PFSK-1 (cell line): Measurements from ENCODE around the gene TCP11L1.

ENCODE experiments used
- FOXP2 ChIP-seq: optimal IDR thresholded peaks from 2 replicates; pipeline ENCODE3; 2011; ENCODE audit warnings: borderline replicate concordance, control low read depth, inconsistent platforms; ENCODE audit not compliant: insufficient read depth; ENCODE audit errors: extremely low read length, extremely low read depth
- POLR2AphosphoS5 ChIP-seq: IDR thresholded peaks from 2 replicates; pipeline ENCODE4 v1.6.1; 2012; ENCODE audit warnings: low read depth, mild to moderate bottlenecking, control low read depth, low read length, moderate library complexity
- SIN3A ChIP-seq: IDR thresholded peaks from 2 replicates; pipeline ENCODE4 v1.6.1; 2012; ENCODE audit warnings: mild to moderate bottlenecking, low read length, moderate library complexity, borderline replicate concordance; ENCODE audit not compliant: insufficient read depth
- TAF1 ChIP-seq: IDR thresholded peaks from 2 replicates; pipeline ENCODE4 v1.6.1; 2012; ENCODE audit warnings: low read length, control low read depth, borderline replicate concordance; ENCODE audit not compliant: insufficient read depth
- TF ChIP-seq, protein P1 (sequence below), 2 experiments: IDR thresholded peaks; 2 replicates each; pipeline versions ENCODE4 v1.6.1 to v1.8.0; 2011 to 2012; ENCODE audit warnings: low read depth in 2 of 2, low read length in 2 of 2, control low read depth in 1 of 2, inconsistent platforms in 1 of 2, mild to moderate bottlenecking in 1 of 2, moderate library complexity in 1 of 2; ENCODE audit not compliant: insufficient read depth in 1 of 2

Gene TCP11L1

DNA sequence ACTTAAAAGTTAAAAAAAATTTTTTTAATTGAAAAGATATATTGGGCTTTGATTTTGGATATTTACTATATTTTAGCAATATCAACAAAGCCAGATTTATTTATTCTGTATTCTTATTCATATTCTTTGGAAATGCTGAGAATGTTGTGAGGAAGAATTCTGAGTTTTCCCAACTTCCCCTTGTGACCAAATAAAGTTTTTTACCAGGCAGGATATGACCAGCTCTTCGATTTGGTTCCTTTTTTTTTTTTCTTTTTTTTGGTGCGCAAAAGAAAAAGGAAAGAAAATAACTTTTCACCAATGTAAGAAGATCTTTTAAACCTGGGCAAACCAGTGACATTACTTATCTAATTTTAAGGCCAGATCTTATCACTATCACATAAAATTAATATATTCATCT lies 12.9 kb downstream of the TCP11L1 start:
- TF ChIP-seq POLR2AphosphoS5 (no peak), FOXP2 (no peak), SIN3A (no peak), TAF1 (no peak)
- TF ChIP-seq, protein P1, sequence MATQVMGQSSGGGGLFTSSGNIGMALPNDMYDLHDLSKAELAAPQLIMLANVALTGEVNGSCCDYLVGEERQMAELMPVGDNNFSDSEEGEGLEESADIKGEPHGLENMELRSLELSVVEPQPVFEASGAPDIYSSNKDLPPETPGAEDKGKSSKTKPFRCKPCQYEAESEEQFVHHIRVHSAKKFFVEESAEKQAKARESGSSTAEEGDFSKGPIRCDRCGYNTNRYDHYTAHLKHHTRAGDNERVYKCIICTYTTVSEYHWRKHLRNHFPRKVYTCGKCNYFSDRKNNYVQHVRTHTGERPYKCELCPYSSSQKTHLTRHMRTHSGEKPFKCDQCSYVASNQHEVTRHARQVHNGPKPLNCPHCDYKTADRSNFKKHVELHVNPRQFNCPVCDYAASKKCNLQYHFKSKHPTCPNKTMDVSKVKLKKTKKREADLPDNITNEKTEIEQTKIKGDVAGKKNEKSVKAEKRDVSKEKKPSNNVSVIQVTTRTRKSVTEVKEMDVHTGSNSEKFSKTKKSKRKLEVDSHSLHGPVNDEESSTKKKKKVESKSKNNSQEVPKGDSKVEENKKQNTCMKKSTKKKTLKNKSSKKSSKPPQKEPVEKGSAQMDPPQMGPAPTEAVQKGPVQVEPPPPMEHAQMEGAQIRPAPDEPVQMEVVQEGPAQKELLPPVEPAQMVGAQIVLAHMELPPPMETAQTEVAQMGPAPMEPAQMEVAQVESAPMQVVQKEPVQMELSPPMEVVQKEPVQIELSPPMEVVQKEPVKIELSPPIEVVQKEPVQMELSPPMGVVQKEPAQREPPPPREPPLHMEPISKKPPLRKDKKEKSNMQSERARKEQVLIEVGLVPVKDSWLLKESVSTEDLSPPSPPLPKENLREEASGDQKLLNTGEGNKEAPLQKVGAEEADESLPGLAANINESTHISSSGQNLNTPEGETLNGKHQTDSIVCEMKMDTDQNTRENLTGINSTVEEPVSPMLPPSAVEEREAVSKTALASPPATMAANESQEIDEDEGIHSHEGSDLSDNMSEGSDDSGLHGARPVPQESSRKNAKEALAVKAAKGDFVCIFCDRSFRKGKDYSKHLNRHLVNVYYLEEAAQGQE (IDR thresholded peaks at IDR 0.05; ENCODE audit: insufficient read depth in 1 of 2, low read depth in 2 of 2, low read length in 2 of 2) = no peak

DNA sequence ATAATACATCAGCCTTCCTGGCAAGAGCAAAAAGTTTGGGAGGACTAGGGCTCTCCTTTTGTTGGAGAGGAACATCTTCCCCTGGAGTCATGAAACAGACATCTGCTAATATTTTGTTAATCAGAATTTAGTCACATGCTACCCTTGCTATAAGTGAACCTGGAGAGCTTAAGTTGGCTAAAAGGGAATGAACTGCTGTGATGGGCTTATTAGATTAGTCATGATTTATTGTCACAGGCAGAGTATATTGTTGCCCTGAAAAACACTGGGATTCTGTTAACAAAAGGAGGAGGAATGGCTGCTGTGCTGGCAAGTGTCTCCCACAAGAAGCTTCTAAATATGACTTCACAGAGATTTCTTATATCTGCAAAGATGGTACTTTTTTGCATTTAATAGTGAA lies 16.0 kb downstream of the TCP11L1 start:
- TF ChIP-seq, protein P1 (IDR thresholded peaks at IDR 0.05; ENCODE audit: insufficient read depth in 1 of 2, low read depth in 2 of 2, low read length in 2 of 2) = no peak
- TF ChIP-seq POLR2AphosphoS5 = no peak
- TF ChIP-seq FOXP2 = no peak

DNA sequence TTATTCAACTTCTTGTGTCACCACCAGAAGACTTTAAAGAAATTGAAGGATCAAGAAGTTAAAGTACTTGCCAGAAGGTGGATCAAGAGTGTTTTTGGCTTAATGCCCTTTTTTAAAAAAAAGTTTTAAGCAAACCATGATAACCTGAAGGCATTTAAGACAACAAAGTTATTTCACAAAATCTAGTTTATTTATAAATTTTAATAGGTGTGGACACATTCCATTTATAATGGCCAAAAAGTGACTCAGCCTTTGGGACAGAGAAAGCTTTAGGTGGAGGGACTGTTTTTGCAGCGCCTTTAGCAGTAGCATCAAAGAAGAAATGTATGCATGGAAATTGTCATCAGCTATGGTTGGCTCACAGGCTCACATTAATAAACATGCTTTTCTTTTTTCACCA lies 17.9 kb downstream of the TCP11L1 start:
- TF ChIP-seq TAF1 (no peak), SIN3A (no peak), POLR2AphosphoS5 (no peak), FOXP2 (no peak)
- TF ChIP-seq, protein P1 (IDR thresholded peaks at IDR 0.05; ENCODE audit: insufficient read depth in 1 of 2, low read depth in 2 of 2, low read length in 2 of 2) = no peak

DNA sequence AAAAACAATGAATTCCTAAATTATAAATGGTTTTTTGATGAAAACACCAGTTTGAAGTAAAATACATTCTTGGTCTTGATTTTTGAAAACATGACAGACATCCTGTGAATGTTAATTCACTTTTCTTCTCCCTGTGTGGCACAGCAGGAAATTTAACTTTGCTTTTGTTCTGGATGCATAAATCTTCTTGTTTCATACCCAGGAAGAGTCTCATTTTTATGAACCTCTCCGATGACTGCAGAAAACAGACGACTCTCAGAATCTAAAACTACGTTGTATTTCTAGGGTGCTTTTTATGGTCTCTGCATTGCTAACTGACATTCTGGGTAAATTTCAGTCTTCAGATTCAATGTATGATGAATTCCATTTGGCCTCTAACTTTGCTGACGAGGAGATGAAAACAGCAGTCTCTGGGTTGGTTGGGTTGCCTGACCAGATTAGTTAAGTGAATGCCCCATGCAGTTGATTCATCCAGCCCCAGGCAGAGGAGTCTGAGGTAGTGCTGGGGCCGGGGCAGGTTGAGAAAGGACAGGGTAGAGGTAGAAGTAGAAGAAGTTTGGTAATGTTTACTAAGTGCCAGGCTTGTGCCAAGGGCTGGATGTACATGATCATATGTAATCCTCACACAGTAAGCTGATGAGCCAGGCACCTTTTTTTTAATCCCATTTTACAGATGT lies 20.1 kb downstream of the TCP11L1 start:
- TF ChIP-seq POLR2AphosphoS5 = no peak
- TF ChIP-seq SIN3A = no peak
- TF ChIP-seq FOXP2 = no peak
- TF ChIP-seq, protein P1 (IDR thresholded peaks at IDR 0.05; ENCODE audit: insufficient read depth in 1 of 2, low read depth in 2 of 2, low read length in 2 of 2) = no peak
- TF ChIP-seq TAF1 = no peak

DNA sequence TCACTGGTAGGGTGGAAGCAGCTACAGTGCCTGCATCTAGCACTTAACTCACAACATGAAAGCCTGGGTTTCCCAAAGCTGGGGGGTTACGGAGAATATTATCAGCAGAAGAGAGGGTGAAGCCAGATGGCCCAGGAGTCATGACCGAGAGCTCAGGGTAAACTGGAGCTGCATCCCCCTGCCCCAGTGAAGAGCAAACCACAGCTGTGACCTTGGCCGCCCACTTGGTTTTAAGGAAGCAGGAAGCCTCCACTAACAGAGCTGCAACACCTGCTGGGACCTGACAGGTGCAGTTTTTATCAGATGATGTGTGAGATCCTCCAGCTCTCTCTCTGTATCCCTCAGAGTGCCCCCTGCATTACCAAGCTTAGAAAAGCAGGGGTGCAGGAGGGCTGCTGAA lies 20.9 kb downstream of the TCP11L1 start:
- no peak for TF ChIP-seq POLR2AphosphoS5
- TF ChIP-seq SIN3A = no peak
- TF ChIP-seq TAF1 = no peak
- TF ChIP-seq, protein P1 (IDR thresholded peaks at IDR 0.05; ENCODE audit: insufficient read depth in 1 of 2, low read depth in 2 of 2, low read length in 2 of 2) = no peak
- TF ChIP-seq FOXP2 = no peak
